AG04449 (cell line): Measurements from ENCODE around the gene PRKG1.

ENCODE experiments used
- CTCF ChIA-PET: fragments of 350-600 bp; formaldehyde crosslinking; extraction: SDS; loops from one replicate; lab custom pipeline; 2021; ENCODE audit warnings: antibody characterized with exemption; lab: Yijun Ruan, JAX
- POLR2A ChIA-PET: fragments of 400-600, 350-600 bp; formaldehyde crosslinking; extraction: SDS; loops from one replicate; lab custom pipeline; 2020; ENCODE audit warnings: antibody characterized with exemption, inconsistent platforms; lab: Yijun Ruan, JAX
- DNase-seq: peaks from one replicate; pipeline ENCODE4 v3.0.0-alpha.2; 2010; ENCODE audit warnings: low read depth, low spot score
- H3K4me3 ChIP-seq: 2 replicates; pipeline ENCODE4 v1.5.1; 2011; ENCODE audit warnings: low read depth, mild to moderate bottlenecking, control low read depth, low read length
- TF ChIP-seq, protein P1 (sequence below): IDR thresholded peaks from one replicate; pipeline ENCODE4 v1.5.1; 2011; ENCODE audit warnings: mild to moderate bottlenecking, moderate library complexity, low read length, control low read depth, inconsistent platforms; ENCODE audit not compliant: insufficient read depth; ENCODE audit errors: missing control alignments

The PRKG1 gene

DNA sequence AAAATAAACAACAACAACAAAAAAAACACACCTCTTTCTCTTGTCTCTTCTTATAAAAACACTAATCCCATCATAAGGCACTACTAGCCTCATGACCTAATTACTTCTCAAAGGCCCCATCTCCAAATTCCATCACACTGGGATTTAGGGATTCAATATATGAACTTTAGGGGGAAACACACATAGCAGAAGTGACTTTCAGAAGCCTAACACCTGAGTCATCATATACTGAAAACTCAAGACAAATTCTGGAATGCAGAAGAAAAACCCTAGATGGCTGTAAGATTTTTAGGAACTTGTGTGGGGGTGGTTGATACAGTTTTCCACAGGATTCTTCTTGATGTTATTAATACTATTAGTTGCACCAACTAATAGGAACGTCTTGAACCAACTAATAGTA is 658.8 kb downstream of the PRKG1 start:
- peak; percentile 53 for DNase-seq
- TF ChIP-seq, protein P1, sequence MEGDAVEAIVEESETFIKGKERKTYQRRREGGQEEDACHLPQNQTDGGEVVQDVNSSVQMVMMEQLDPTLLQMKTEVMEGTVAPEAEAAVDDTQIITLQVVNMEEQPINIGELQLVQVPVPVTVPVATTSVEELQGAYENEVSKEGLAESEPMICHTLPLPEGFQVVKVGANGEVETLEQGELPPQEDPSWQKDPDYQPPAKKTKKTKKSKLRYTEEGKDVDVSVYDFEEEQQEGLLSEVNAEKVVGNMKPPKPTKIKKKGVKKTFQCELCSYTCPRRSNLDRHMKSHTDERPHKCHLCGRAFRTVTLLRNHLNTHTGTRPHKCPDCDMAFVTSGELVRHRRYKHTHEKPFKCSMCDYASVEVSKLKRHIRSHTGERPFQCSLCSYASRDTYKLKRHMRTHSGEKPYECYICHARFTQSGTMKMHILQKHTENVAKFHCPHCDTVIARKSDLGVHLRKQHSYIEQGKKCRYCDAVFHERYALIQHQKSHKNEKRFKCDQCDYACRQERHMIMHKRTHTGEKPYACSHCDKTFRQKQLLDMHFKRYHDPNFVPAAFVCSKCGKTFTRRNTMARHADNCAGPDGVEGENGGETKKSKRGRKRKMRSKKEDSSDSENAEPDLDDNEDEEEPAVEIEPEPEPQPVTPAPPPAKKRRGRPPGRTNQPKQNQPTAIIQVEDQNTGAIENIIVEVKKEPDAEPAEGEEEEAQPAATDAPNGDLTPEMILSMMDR, result no peak
- ChIA-PET CTCF (no interaction called here), POLR2A (no interaction called here)
- no peak overlapping the region for H3K4me3 ChIP-seq

DNA sequence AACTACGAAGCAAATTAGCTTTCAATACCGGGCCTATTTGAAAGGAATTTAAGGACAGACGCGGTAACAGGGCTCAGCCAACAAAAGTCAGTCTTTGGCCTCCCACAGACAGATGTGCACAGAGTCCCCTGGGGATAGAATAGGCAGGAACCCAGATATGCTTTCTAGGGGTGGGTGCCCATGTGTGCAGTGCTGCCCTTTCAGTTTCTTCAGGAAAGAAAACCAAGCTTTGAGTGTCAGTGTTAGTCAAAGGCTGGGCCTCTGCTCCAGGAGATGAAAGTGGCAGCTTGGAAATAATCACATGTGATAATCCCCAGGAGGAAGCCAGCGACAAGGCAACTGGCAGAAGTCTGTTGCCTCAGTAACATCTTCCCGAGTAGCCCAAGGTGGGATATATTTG is 668.9 kb downstream of the PRKG1 start:
- no peak overlapping the region for H3K4me3 ChIP-seq
- ChIA-PET CTCF (no interaction called here), POLR2A (no interaction called here)
- DNase-seq, result no peak
- TF ChIP-seq, protein P1, result no peak

DNA sequence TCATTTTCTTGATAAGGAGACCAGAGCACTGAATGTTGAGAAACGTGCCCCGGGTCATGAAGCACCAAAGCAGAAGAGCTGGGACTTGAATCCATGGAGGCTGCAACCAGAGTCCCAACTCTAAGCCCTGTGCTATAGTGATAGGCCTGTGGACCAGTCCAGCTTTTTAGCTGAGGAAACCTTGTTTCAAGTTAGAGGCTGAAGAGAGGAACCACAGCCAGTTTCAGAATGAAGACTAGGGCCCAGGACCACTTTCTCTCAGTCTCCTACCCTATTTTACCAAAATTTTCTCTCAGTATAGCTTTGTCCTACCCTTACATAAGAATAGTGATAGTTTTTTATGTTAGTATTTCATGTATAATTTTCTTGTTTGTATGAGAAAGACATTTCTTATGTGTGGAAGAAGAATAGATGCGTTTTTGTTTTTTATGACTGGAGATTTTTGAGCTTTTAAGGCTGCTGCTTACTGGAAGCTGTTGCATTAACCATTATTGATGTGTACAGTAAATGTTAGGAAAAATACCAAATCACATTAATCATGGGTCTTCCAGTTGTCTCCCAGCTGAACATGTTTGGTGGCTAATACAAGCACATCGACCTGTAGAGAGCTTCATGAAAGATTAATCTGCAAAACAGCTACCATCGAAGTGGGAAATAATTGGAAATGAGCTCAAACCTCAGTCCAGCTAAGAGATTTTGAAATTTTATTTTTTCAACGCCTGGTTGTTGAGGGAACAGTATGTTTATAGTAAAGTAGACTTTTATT is 670.1 kb downstream of the PRKG1 start:
- H3K4me3 ChIP-seq, result no peak overlapping the region
- TF ChIP-seq, protein P1, result no peak
- no peak for DNase-seq
- ChIA-PET CTCF (no interaction called here), POLR2A (no interaction called here)

DNA sequence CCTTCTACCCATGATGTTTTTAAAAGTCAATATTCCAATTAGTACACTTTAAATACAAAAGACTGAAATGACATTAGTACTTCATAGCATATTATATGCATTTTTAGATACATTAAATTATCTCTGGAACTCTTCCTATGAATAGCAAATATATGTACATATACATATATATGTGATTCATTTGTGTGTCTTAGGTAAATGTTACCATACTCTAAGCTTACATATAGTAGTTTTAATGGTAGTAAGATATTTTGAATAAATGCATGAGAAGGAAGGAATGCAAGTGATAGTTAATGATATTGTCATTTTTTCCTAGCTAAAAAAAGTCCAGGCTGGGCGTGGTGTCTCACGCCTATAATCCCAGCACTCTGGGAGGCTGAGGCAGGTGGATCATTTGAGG is 671.1 kb downstream of the PRKG1 start:
- H3K4me3 ChIP-seq, result no peak overlapping the region
- ChIA-PET POLR2A (no interaction called here), CTCF (no interaction called here)
- no peak for DNase-seq
- TF ChIP-seq, protein P1, result no peak

DNA sequence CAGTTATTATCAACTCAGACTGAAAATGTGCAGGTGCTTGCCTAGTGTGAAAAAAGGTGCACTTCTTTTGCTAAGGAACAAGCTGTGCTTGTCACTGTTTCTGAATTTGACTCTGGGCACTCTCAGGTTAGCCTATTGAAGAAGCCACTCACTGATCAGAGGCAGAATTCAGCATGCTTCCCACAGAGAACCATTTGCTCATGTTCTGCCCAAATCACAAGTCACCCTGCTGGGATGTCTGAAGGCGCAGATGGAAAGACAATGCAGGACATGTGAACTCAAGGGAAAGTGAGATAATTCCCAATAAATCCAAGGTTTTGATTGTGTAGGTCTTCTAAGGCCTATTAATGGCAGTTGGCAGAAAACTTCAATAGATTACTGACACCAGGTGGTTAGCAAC is 672.9 kb downstream of the PRKG1 start:
- TF ChIP-seq, protein P1, result no peak
- H3K4me3 ChIP-seq, result no peak overlapping the region
- CTCF ChIA-PET, result interaction anchor here (1.2 kb wide), 1 partner anchor 212 kb away, joined by 3 read pairs; no protein-coding TSS in a partner anchor
- no peak for DNase-seq
- POLR2A ChIA-PET, result no interaction called here

DNA sequence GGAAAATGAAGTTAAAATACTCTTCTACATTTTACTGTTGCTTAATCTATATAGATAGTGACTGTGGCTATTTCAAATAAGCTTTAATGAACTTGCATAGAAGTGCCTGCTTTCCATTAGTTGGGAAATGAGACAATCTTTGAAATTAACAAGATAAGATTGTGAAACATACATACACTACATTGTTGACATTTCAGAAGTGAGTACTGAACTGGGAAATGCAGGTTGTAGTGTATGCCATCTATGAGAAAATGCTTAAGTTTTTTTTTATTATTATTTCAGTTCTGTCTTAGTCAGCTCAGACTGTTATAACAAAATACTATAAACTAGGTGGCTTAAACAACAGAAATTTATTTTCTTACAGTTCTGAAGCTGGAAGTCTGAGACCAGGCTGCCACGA is 674.7 kb downstream of the PRKG1 start:
- no peak overlapping the region for H3K4me3 ChIP-seq
- TF ChIP-seq, protein P1, result no peak
- ChIA-PET CTCF (no interaction called here), POLR2A (no interaction called here)
- DNase-seq, result peak; percentile 42
